Vagina (tissue), 2 donors: Measurements from ENCODE around the gene LAMB3. TPM values are rescaled to one million over a fixed set of nuclear protein-coding genes. Genes with fewer than 3 reads are reported as not detected.

Experiments used
- DNase-seq, 2 donors: peaks; one replicate each; pipeline ENCODE4 v3.0.0-alpha.2; 2017; ENCODE audit errors: extremely low spot score in 2 of 2
- H3K27ac ChIP-seq: fragments of 200-600 bp; sonication (generic); one replicate; pipeline ENCODE4 v1.5.1; 2019
- H3K27me3 ChIP-seq: fragments of 200-600 bp; sonication (generic); one replicate; pipeline ENCODE4 v1.5.1; 2019
- H3K36me3 ChIP-seq, 2 donors: fragments of 200-600 bp; sonication (generic); one replicate each; pipeline ENCODE4 v1.5.1; 2017 to 2019
- H3K4me1 ChIP-seq: fragments of 200-600 bp; sonication (generic); one replicate; pipeline ENCODE4 v1.5.1; 2019
- H3K4me3 ChIP-seq, 2 donors: fragments of 200-600 bp; sonication (generic); 1 replicate in 1 of 2; 2 replicates in 1 of 2; pipeline ENCODE4 v1.5.1; 2016 to 2019
- H3K9me3 ChIP-seq: fragments of 200-600 bp; sonication (generic); one replicate; pipeline ENCODE4 v1.5.1; 2019
- CTCF ChIP-seq, 3 experiments: fragments of 450-650 bp in 2 of 3; fragments of 200-600 bp in 1 of 3; sonication (generic) in 1 of 3; IDR thresholded peaks; one replicate each; pipeline ENCODE4 v1.5.1; 2017 to 2019; ENCODE audit warnings: antibody characterized with exemption in 3 of 3, mild to moderate bottlenecking in 2 of 3, moderate library complexity in 2 of 3
- POLR2A ChIP-seq, 2 donors: fragments of 450-650 bp; IDR thresholded peaks; one replicate each; pipeline ENCODE4 v1.6.1; 2017; ENCODE audit warnings: antibody characterized with exemption in 2 of 2, mild to moderate bottlenecking in 2 of 2, moderate library complexity in 2 of 2
- POLR2AphosphoS5 ChIP-seq, 2 donors: sonication (generic); formaldehyde crosslinking; IDR thresholded peaks; one replicate each; pipeline ENCODE4 v1.9.0; 2017; ENCODE audit warnings: antibody characterized with exemption in 2 of 2, mild to moderate bottlenecking in 2 of 2, low read depth in 1 of 2; ENCODE audit not compliant: insufficient read depth in 1 of 2
- intact Hi-C: fragments of 100-400 bp; cut with DNase I; formaldehyde crosslinking; loops from one replicate; pipeline ENCODE4 v1.15.1; 2023
- total RNA-seq: library from RNA; depleted of rRNA; stranded (reverse); fragments of >200 nt; gene quantifications from one replicate; pipeline ENCODE4 v1.2.3, GENCODE V29; 2016

LAMB3 gene
- total RNA-seq, 1 donor from 2014 or later, result 68.8 TPM

GRCh38 chr1:209657140-209657879, 5.1 kb upstream of the LAMB3 start:
- no peak for DNase-seq
- H3K27me3 ChIP-seq, result no peaks in the 10 kb centered on the region
- TF ChIP-seq POLR2A (IDR thresholded peaks at IDR 0.05), result no peak
- no peak for TF ChIP-seq POLR2AphosphoS5 (IDR thresholded peaks at IDR 0.05; ENCODE audit: insufficient read depth in 1 of 2, low read depth in 1 of 2)
- no peak for TF ChIP-seq CTCF (IDR thresholded peaks at IDR 0.05)
- no peak overlapping the region for H3K27ac ChIP-seq
- no peaks in the 10 kb centered on the region for H3K36me3 ChIP-seq
- H3K4me3 ChIP-seq, result no peak overlapping the region
- intact Hi-C loops, result no loop called here
- peaks cover 19% of the 10 kb centered on the region for H3K4me1 ChIP-seq
- H3K9me3 ChIP-seq, result no peaks in the 10 kb centered on the region

DNA sequence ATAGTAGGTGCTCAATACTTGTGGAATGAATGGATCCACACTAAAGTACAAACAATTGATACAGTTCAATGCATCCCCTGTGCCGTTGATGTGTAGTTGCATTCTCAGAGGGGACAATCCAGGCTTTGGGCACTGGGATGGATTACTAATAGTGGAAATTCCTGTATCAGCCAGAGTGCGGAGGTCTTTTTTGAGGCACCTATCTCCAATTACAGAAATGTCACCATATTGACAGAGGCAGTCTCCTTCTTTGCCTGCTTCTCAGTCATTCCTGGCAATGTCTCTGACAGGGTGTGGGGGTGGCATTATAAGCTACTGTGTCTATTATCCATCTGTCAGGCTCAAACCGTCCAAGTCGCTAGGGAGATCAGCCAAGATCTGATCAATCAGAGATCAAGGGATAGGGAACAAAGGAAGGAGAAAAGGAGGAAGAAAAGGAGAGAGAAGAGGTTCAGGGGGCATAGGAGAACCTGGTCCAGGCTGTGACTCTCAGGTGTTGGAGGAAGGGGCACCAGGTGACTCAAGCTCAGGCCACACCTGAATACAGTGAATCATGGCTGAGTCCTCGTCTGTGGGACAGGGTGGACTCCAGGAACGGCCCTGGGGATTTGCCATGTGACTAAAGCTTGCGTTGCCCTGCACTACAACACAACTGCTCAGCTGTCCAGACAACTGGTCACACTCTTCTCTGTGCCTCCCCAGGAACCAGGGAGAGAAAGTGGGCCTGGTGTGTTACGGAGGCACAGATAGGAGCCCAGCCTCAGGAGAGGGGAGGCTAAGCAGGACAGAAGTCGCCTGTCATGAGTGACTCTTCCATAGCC, 3.4 kb upstream of the LAMB3 start:
- Histone ChIP-seq H3K27ac (no peak overlapping the region), H3K9me3 (no peaks in the 10 kb centered on the region), H3K4me3 (no peak overlapping the region), H3K36me3 (no peaks in the 10 kb centered on the region), H3K27me3 (no peaks in the 10 kb centered on the region), H3K4me1 (peaks cover 35% of the 10 kb centered on the region)
- intact Hi-C loops, result no loop called here
- DNase-seq, result no peak
- peak in 1 of 2 donors; percentile 25 for TF ChIP-seq POLR2AphosphoS5 (IDR thresholded peaks at IDR 0.05; ENCODE audit: insufficient read depth in 1 of 2, low read depth in 1 of 2)
- TF ChIP-seq POLR2A (IDR thresholded peaks at IDR 0.05), result no peak
- no peak for TF ChIP-seq CTCF (IDR thresholded peaks at IDR 0.05)

- Histone ChIP-seq H3K4me3 (no peak overlapping the region), H3K36me3 (no peaks in the 10 kb centered on the region), H3K4me1 (peaks cover 44% of the 10 kb centered on the region), H3K27me3 (no peaks in the 10 kb centered on the region), H3K27ac (no peak overlapping the region), H3K9me3 (no peaks in the 10 kb centered on the region)
- TF ChIP-seq POLR2AphosphoS5 (IDR thresholded peaks at IDR 0.05; ENCODE audit: insufficient read depth in 1 of 2, low read depth in 1 of 2) (no peak), POLR2A (IDR thresholded peaks at IDR 0.05) (no peak), CTCF (IDR thresholded peaks at IDR 0.05) (no peak)
- intact Hi-C loops, result no loop called here
- no peak for DNase-seq
Measured at GRCh38 chr1:209653915-209654351, 1.7 kb upstream of the LAMB3 start.

DNA sequence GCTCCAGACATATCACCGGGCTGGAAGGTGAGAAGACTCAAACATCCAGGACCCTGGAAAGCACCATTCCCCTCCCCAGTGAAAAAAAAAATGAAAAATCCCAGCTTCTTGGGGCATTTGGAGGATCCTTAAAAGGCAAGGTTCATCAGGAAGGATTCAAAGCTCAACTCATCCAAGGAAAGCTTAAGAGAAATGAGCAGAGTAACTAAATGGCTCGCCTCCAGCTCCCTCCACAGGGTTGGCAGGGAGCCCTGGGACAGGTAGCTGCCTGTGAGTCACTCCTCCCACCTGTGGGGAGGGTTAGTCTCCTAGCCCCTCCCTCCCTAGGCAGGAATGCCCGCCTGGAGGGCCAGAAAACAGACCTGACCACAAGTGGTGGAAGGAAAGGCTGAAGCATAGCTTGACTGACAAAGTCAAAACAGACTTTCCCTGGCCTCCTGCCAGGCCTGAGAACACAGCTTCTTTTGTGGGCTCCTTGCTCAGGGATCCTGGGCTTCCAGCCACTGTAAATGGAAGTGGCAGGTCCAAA, 712 bp upstream of the LAMB3 start:
- intact Hi-C loops, result no loop called here

DNA sequence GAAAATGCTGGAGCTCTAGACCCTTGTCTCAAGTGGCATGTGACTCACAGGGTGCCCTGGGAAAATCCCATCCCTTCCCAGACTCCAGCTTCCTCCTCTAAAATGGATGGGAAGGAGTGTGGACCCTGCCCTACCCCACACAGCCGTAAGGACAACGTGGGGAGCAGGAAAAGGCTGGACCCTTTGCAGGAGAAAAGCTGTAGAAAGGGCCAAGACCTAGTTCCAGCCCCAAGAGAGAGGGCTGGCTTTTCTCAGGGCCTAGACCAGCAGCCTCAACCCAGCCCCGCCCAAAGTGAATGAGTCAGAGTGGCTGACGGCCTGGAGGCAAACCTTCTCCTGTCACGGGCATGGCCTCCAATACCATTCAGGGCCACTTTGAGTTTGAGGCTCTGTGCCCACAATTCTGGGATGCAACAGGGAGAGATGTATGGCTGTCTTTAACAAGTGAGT, 1.1 kb downstream of the LAMB3 start:
- Histone ChIP-seq H3K4me3 (peak overlapping the region in 1 of 2 donors; percentile 27), H3K27me3 (no peaks in the 10 kb centered on the region), H3K9me3 (no peaks in the 10 kb centered on the region), H3K27ac (peak overlapping the region; percentile 57), H3K36me3 (no peaks in the 10 kb centered on the region), H3K4me1 (peaks cover 63% of the 10 kb centered on the region)
- intact Hi-C loops, result no loop called here
- TF ChIP-seq CTCF (IDR thresholded peaks at IDR 0.05) (no peak), POLR2A (IDR thresholded peaks at IDR 0.05) (no peak), POLR2AphosphoS5 (IDR thresholded peaks at IDR 0.05; ENCODE audit: insufficient read depth in 1 of 2, low read depth in 1 of 2) (peak; percentile 23 to 34)
- no peak for DNase-seq

More for the DNA sequence above, 712 bp upstream of the LAMB3 start:
- no peaks in the 10 kb centered on the region for H3K36me3 ChIP-seq
- DNase-seq, result no peak
- no peaks in the 10 kb centered on the region for H3K9me3 ChIP-seq
- TF ChIP-seq POLR2A (IDR thresholded peaks at IDR 0.05) (no peak), POLR2AphosphoS5 (IDR thresholded peaks at IDR 0.05; ENCODE audit: insufficient read depth in 1 of 2, low read depth in 1 of 2) (peak in 1 of 2 donors; percentile 69)
- H3K4me3 ChIP-seq, result peak overlapping the region in 1 of 2 donors; percentile 27
- H3K27ac ChIP-seq, result peak overlapping the region; percentile 57
- peaks cover 53% of the 10 kb centered on the region for H3K4me1 ChIP-seq
- no peaks in the 10 kb centered on the region for H3K27me3 ChIP-seq
